ENCODE data around the gene PPIA. TPM values are rescaled to one million over a fixed set of nuclear protein-coding genes. Genes with fewer than 3 reads are reported as not detected.

Gene PPIA
- total RNA-seq, 4 donors from 2014 or later = 474 to 1,393 (median 544) TPM

GRCh38 chr7:44811571-44811970 is 15.1 kb downstream of the PPIA start:
- H3K27ac ChIP-seq = no peak overlapping the region
- H3K36me3 ChIP-seq = no peaks in the 10 kb centered on the region
- H3K4me1 ChIP-seq = no peaks in the 10 kb centered on the region
- H3K4me3 ChIP-seq = no peak overlapping the region
- H3K9me3 ChIP-seq = no peaks in the 10 kb centered on the region
- H3K27me3 ChIP-seq = no peaks in the 10 kb centered on the region
- intact Hi-C loops (cut with DNase I; ENCODE audit: low total_unique reads) = no loop called here
- TF ChIP-seq CTCF (IDR thresholded peaks at IDR 0.05) = no peak
- TF ChIP-seq POLR2A (IDR thresholded peaks at IDR 0.05) = no peak
- DNase-seq = no peak

- TF ChIP-seq CTCF (IDR thresholded peaks at IDR 0.05) = no peak
- no peak for TF ChIP-seq POLR2A (IDR thresholded peaks at IDR 0.05)
- H3K4me3 ChIP-seq = no peak overlapping the region
- no peak overlapping the region for H3K27ac ChIP-seq
- no peaks in the 10 kb centered on the region for H3K27me3 ChIP-seq
- no peaks in the 10 kb centered on the region for H3K4me1 ChIP-seq
- intact Hi-C loops (cut with DNase I; ENCODE audit: low total_unique reads) = no loop called here
- no peak for DNase-seq
- no peaks in the 10 kb centered on the region for H3K36me3 ChIP-seq
- no peaks in the 10 kb centered on the region for H3K9me3 ChIP-seq
These were observed 18.4 kb downstream of the PPIA start for GRCh38 chr7:44814919-44815318.

GRCh38 chr7:44819292-44819691 is 22.8 kb downstream of the PPIA start:
- H3K9me3 ChIP-seq = no peaks in the 10 kb centered on the region
- no peak for TF ChIP-seq CTCF (IDR thresholded peaks at IDR 0.05)
- no peak for TF ChIP-seq POLR2A (IDR thresholded peaks at IDR 0.05)
- no peak overlapping the region for H3K4me3 ChIP-seq
- H3K27me3 ChIP-seq = no peaks in the 10 kb centered on the region
- DNase-seq = no peak
- intact Hi-C loops (cut with DNase I; ENCODE audit: low total_unique reads) = no loop called here
- H3K36me3 ChIP-seq = no peaks in the 10 kb centered on the region
- no peaks in the 10 kb centered on the region for H3K4me1 ChIP-seq
- H3K27ac ChIP-seq = no peak overlapping the region

GRCh38 chr7:44823255-44823781 is 26.8 kb downstream of the PPIA start:
- no peaks in the 10 kb centered on the region for H3K36me3 ChIP-seq
- intact Hi-C loops (cut with DNase I; ENCODE audit: low total_unique reads) = no loop called here
- H3K27me3 ChIP-seq = no peaks in the 10 kb centered on the region
- H3K9me3 ChIP-seq = no peaks in the 10 kb centered on the region
- no peak overlapping the region for H3K27ac ChIP-seq
- no peaks in the 10 kb centered on the region for H3K4me1 ChIP-seq
- no peak overlapping the region for H3K4me3 ChIP-seq
- DNase-seq = no peak
- no peak for TF ChIP-seq CTCF (IDR thresholded peaks at IDR 0.05)
- no peak for TF ChIP-seq POLR2A (IDR thresholded peaks at IDR 0.05)

GRCh38 chr7:44824894-44825526 is 28.5 kb downstream of the PPIA start:
- Histone ChIP-seq H3K9me3 (no peaks in the 10 kb centered on the region), H3K27me3 (no peaks in the 10 kb centered on the region), H3K27ac (no peak overlapping the region), H3K36me3 (no peaks in the 10 kb centered on the region), H3K4me3 (no peak overlapping the region), H3K4me1 (no peaks in the 10 kb centered on the region)
- TF ChIP-seq CTCF (IDR thresholded peaks at IDR 0.05) (no peak), POLR2A (IDR thresholded peaks at IDR 0.05) (no peak)
- intact Hi-C loops (cut with DNase I; ENCODE audit: low total_unique reads) = no loop called here
- DNase-seq = no peak

All from uterus (tissue), 4 donors.